Activated CD4-positive, alpha-beta memory T cell treated with anti-CD3 and anti-CD28 coated beads for 36 hours (primary cell): Measurements from ENCODE around the gene MYO16. TPM values are rescaled to one million over a fixed set of nuclear protein-coding genes. Genes with fewer than 3 reads are reported as not detected.

Source experiments
- CTCF ChIA-PET: fragments of 350-600 bp; sonication (Branson Sonifier 250); formaldehyde crosslinking; loops from one replicate; lab custom pipeline; 2021; ENCODE audit warnings: antibody characterized with exemption, inconsistent platforms; lab: Charles Lee
- POLR2A ChIA-PET: fragments of 350-600 bp; sonication (Branson Sonifier 250); formaldehyde crosslinking; loops from one replicate; lab custom pipeline; 2021; ENCODE audit warnings: antibody characterized with exemption; lab: Charles Lee
- DNase-seq: peaks from one replicate; pipeline ENCODE4 v3.0.0-alpha.2; 2020
- H3K27ac Mint-ChIP-seq: one replicate; pipeline ENCODE4 v1.8.0; 2021; ENCODE audit warnings: mixed read lengths
- H3K27me3 Mint-ChIP-seq: one replicate; pipeline ENCODE4 v1.8.0; 2021; ENCODE audit warnings: mixed read lengths
- H3K36me3 Mint-ChIP-seq: one replicate; pipeline ENCODE4 v1.8.0; 2021; ENCODE audit warnings: mixed read lengths
- H3K4me1 Mint-ChIP-seq: one replicate; pipeline ENCODE4 v1.8.0; 2021; ENCODE audit warnings: low read depth, mixed read lengths
- H3K4me3 Mint-ChIP-seq: one replicate; pipeline ENCODE4 v1.8.0; 2021; ENCODE audit warnings: mild to moderate bottlenecking, mixed read lengths
- H3K9me3 Mint-ChIP-seq: one replicate; pipeline ENCODE4 v1.8.0; 2021; ENCODE audit warnings: mixed read lengths
- intact Hi-C: fragments of 100-400 bp; cut with micrococcal nuclease; formaldehyde crosslinking; loops from one replicate; pipeline ENCODE4 v1.15.1; 2023
- total RNA-seq, 2 experiments: library from RNA; stranded (reverse); gene quantifications; one replicate each; pipeline ENCODE4 v1.2.3, GENCODE V29; 2021

Gene MYO16
- total RNA-seq, 2 experiments from 2014 or later, result 0.07 to 0.10 TPM

DNA sequence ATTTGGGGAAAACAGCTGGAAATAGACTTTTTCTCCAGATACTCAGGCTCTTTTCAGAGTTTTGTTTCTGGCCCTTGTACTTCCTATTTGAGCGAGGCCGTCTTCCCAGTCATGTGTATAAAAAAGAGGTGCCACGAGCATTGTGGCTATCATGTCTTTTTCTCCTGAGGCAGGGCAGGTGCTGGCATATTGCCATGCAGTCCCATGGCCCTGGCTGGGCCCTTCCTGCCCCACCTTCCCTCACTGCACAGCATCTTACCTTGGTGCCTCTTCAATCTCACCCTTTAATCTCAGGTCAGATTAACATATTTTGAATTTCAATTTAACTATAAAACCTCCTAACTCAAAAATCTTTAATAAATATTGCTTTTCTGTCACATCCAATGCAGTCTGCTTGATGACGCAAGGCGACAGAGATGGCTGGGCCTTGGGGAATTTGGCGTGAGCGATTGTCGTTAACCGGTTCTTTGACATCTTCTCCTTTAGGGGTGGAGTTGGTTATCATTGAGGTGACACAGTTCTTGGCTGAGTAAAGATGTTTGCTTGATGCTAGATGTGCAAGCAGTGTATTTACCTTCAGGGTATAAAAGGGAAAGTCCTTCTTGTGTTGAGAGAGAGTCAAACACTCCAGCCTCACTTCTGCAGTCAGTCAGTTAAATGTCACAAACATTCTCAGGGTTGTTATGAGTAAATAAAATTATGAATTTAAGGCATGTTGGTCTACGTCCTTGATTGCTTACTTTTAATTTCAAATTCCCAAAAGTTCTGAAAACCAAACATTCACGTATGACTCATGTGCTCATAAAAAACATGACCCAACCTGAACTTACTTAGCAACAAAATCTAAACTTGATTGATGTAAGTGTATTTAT is 289.9 kb downstream of the MYO16 start:
- Mint-ChIP-seq H3K27me3 (no peaks in the 10 kb centered on the region), H3K4me1 (peaks cover 20% of the 10 kb centered on the region), H3K9me3 (no peaks in the 10 kb centered on the region), H3K27ac (no peak overlapping the region), H3K4me3 (no peak overlapping the region), H3K36me3 (no peaks in the 10 kb centered on the region)
- DNase-seq, result no peak
- CTCF ChIA-PET, result no interaction called here
- POLR2A ChIA-PET, result no interaction called here
- intact Hi-C loops, result loop anchor here (5.0 kb wide), 3 partner anchors 577 to 868 kb away; partner anchors contain the start of genes ABHD13, IRS2 and LIG4

DNA sequence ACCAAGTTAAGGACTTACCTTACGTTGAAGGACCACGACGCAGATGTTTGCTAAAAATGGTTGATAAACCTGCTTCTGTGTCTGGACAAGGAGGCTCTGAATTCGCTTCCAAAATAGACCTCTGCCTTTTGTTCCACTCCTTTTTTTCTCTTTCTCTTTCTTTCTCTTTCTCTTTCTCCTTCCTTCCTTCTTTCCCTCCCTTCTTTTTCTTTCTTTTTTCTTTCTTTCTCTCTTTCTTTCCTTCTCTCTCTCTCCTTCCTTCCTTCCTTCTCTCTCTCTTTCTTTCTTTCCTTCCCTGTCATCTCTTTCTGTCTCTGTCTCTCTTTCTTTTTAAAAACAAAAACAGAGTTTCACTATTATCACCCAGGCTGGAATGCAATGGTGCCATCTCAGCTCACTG is 290.7 kb downstream of the MYO16 start:
- Mint-ChIP-seq H3K4me3 (no peak overlapping the region), H3K9me3 (no peaks in the 10 kb centered on the region), H3K4me1 (peaks cover 16% of the 10 kb centered on the region), H3K27ac (no peak overlapping the region), H3K27me3 (no peaks in the 10 kb centered on the region), H3K36me3 (no peaks in the 10 kb centered on the region)
- intact Hi-C loops, result no loop called here
- DNase-seq, result no peak
- CTCF ChIA-PET, result no interaction called here
- POLR2A ChIA-PET, result no interaction called here

GRCh38 chr13:108921238-108921637 is 291.8 kb downstream of the MYO16 start:
- H3K4me3 Mint-ChIP-seq, result no peak overlapping the region
- CTCF ChIA-PET, result no interaction called here
- H3K4me1 Mint-ChIP-seq, result peaks cover 5% of the 10 kb centered on the region
- intact Hi-C loops, result no loop called here
- POLR2A ChIA-PET, result no interaction called here
- no peaks in the 10 kb centered on the region for H3K36me3 Mint-ChIP-seq
- no peak overlapping the region for H3K27ac Mint-ChIP-seq
- no peaks in the 10 kb centered on the region for H3K27me3 Mint-ChIP-seq
- no peak for DNase-seq
- no peaks in the 10 kb centered on the region for H3K9me3 Mint-ChIP-seq

- Mint-ChIP-seq H3K4me3 (no peak overlapping the region), H3K27me3 (no peaks in the 10 kb centered on the region), H3K27ac (no peak overlapping the region), H3K36me3 (no peaks in the 10 kb centered on the region), H3K4me1 (peaks cover 3% of the 10 kb centered on the region), H3K9me3 (no peaks in the 10 kb centered on the region)
- ChIA-PET POLR2A (no interaction called here), CTCF (no interaction called here)
- no peak for DNase-seq
- intact Hi-C loops, result no loop called here
Measured at GRCh38 chr13:108922108-108922507, 292.7 kb downstream of the MYO16 start.

- DNase-seq, result no peak
- H3K36me3 Mint-ChIP-seq, result no peaks in the 10 kb centered on the region
- no peak overlapping the region for H3K4me3 Mint-ChIP-seq
- no peaks in the 10 kb centered on the region for H3K9me3 Mint-ChIP-seq
- CTCF ChIA-PET, result no interaction called here
- POLR2A ChIA-PET, result no interaction called here
- no peak overlapping the region for H3K27ac Mint-ChIP-seq
- H3K27me3 Mint-ChIP-seq, result no peaks in the 10 kb centered on the region
- peaks cover 3% of the 10 kb centered on the region for H3K4me1 Mint-ChIP-seq
- intact Hi-C loops, result no loop called here
Measured at GRCh38 chr13:108923386-108924047, 294.1 kb downstream of the MYO16 start.

GRCh38 chr13:108924134-108924533 is 294.7 kb downstream of the MYO16 start:
- intact Hi-C loops, result no loop called here
- CTCF ChIA-PET, result interaction anchor here (0.5 kb wide), 1 partner anchor 12 kb away, joined by 3 read pairs; no protein-coding TSS in a partner anchor
- no peaks in the 10 kb centered on the region for H3K9me3 Mint-ChIP-seq
- H3K27me3 Mint-ChIP-seq, result no peaks in the 10 kb centered on the region
- H3K4me1 Mint-ChIP-seq, result peaks cover 3% of the 10 kb centered on the region
- H3K4me3 Mint-ChIP-seq, result no peak overlapping the region
- no peak overlapping the region for H3K27ac Mint-ChIP-seq
- H3K36me3 Mint-ChIP-seq, result no peaks in the 10 kb centered on the region
- POLR2A ChIA-PET, result no interaction called here
- DNase-seq, result no peak

- Mint-ChIP-seq H3K4me1 (no peaks in the 10 kb centered on the region), H3K4me3 (no peak overlapping the region), H3K36me3 (no peaks in the 10 kb centered on the region), H3K27me3 (no peaks in the 10 kb centered on the region), H3K27ac (no peak overlapping the region), H3K9me3 (no peaks in the 10 kb centered on the region)
- ChIA-PET CTCF (interaction anchor here (0.5 kb wide), 1 partner anchor 12 kb away, joined by 3 read pairs; no protein-coding TSS in a partner anchor), POLR2A (no interaction called here)
- intact Hi-C loops, result no loop called here
- no peak for DNase-seq
Measured at GRCh38 chr13:108924541-108924940, 295.1 kb downstream of the MYO16 start.

- CTCF ChIA-PET, result no interaction called here
- no peaks in the 10 kb centered on the region for H3K9me3 Mint-ChIP-seq
- H3K27ac Mint-ChIP-seq, result no peak overlapping the region
- DNase-seq, result no peak
- intact Hi-C loops, result no loop called here
- no peaks in the 10 kb centered on the region for H3K4me1 Mint-ChIP-seq
- POLR2A ChIA-PET, result no interaction called here
- no peak overlapping the region for H3K4me3 Mint-ChIP-seq
- no peaks in the 10 kb centered on the region for H3K27me3 Mint-ChIP-seq
- no peaks in the 10 kb centered on the region for H3K36me3 Mint-ChIP-seq
Measured at GRCh38 chr13:108925070-108925469, 295.7 kb downstream of the MYO16 start.

DNA sequence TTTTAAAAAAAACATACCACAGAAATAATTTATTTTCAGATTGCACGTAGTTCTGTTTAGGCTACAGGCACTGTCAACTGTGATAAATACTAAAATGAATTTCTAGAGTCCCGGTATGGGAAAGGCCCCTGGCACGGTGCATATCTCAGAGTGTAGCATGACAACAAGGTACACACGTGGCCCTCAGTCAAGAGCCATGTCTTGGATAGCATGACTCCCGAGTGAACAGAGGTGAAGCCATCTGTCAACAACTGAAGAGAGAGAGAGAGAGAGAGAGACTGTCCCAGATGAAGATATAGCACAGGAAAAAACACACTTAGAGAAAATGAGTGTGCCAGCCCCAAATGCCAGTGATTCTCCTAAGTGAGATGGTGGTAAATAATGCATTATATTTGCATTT is 297.5 kb downstream of the MYO16 start:
- DNase-seq, result no peak
- Mint-ChIP-seq H3K27ac (no peak overlapping the region), H3K27me3 (no peaks in the 10 kb centered on the region), H3K9me3 (no peaks in the 10 kb centered on the region), H3K4me3 (no peak overlapping the region), H3K36me3 (no peaks in the 10 kb centered on the region), H3K4me1 (no peaks in the 10 kb centered on the region)
- intact Hi-C loops, result no loop called here
- ChIA-PET POLR2A (no interaction called here), CTCF (no interaction called here)

DNA sequence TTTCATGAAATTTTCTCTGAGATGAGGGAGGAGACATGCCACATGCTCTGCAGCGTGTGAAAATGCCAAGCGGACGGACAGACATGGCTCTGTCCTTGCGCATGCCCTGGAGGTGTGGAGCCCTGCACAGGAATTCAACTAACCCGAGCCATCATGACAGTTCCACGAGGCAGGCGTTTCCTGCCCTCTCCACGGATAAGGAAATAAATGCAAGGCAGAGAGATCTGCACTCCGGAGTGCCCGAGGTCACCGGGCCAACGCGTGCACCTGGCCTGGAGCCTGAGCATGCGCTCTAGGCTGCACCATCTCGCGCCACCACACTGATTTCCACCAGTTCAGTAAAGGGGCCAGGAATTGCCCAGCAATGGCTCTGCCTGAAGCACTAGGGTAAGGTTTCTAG is 298.2 kb downstream of the MYO16 start:
- DNase-seq, result no peak
- ChIA-PET POLR2A (no interaction called here), CTCF (no interaction called here)
- no peaks in the 10 kb centered on the region for H3K4me1 Mint-ChIP-seq
- no peaks in the 10 kb centered on the region for H3K9me3 Mint-ChIP-seq
- intact Hi-C loops, result no loop called here
- H3K36me3 Mint-ChIP-seq, result no peaks in the 10 kb centered on the region
- no peak overlapping the region for H3K4me3 Mint-ChIP-seq
- no peaks in the 10 kb centered on the region for H3K27me3 Mint-ChIP-seq
- no peak overlapping the region for H3K27ac Mint-ChIP-seq

- Mint-ChIP-seq H3K27ac (no peak overlapping the region), H3K9me3 (peaks cover 3% of the 10 kb centered on the region), H3K27me3 (peaks cover 2% of the 10 kb centered on the region), H3K4me1 (no peaks in the 10 kb centered on the region), H3K36me3 (no peaks in the 10 kb centered on the region), H3K4me3 (no peak overlapping the region)
- intact Hi-C loops, result no loop called here
- no peak for DNase-seq
- ChIA-PET POLR2A (no interaction called here), CTCF (no interaction called here)
Measured at GRCh38 chr13:108929532-108930206, 300.3 kb downstream of the MYO16 start.

GRCh38 chr13:108932196-108932595 is 302.8 kb downstream of the MYO16 start:
- Mint-ChIP-seq H3K27ac (no peak overlapping the region), H3K9me3 (peaks cover 10% of the 10 kb centered on the region), H3K4me1 (no peaks in the 10 kb centered on the region), H3K4me3 (no peak overlapping the region), H3K27me3 (peaks cover 5% of the 10 kb centered on the region), H3K36me3 (peaks cover 2% of the 10 kb centered on the region)
- intact Hi-C loops, result no loop called here
- ChIA-PET POLR2A (no interaction called here), CTCF (no interaction called here)
- no peak for DNase-seq
